Fibroblast of villous mesenchyme (primary cell): ENCODE measurements around the gene MPPED1. TPM values are rescaled to one million over a fixed set of nuclear protein-coding genes. Genes with fewer than 3 reads are reported as not detected.

ENCODE experiments used
- DNase-seq: peaks from one replicate; pipeline ENCODE4 v3.0.0-alpha.2; 2010; ENCODE audit warnings: low read depth
- H3K4me3 ChIP-seq: 2 replicates; pipeline ENCODE4 v1.5.1; 2011; ENCODE audit warnings: low read depth, mild to moderate bottlenecking, low read length
- total RNA-seq: library from RNA; depleted of rRNA; stranded (reverse); fragments of >200 nt; gene quantifications from 2 replicates; pipeline ENCODE4 v1.2.3, GENCODE V29; 2012
- TF ChIP-seq, protein P1 (sequence below): IDR thresholded peaks from 2 replicates; pipeline ENCODE4 v1.5.1; 2012; ENCODE audit warnings: low read depth, mild to moderate bottlenecking, low read length; ENCODE audit not compliant: insufficient read depth

The MPPED1 gene
- total RNA-seq, 1 donor: not detected

DNA sequence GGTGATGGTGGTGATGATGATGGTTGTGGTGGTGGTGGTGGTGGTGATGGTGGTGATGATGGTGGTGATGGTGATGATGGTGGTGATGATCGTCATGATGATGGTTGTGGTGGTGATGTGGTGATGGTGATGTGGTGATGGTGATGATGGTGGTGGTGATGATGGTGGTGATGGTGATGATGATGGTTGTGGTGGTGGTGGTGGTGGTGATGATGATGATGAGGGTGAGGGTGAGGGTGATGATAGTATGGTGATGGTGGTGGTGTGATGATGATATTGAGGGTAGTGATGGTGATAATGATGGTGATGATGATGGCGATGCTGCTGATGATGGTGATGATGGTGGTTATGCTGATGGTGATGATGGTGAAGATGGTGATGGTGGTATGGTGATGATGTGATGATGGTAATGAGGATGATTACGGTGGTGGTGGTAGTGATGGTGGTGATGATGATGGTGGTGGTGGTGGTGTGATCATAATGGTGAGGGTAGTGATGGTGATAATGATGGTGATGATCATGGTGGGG, 63.8 kb downstream of the MPPED1 start:
- no peak for DNase-seq
- H3K4me3 ChIP-seq: no peak overlapping the region
- TF ChIP-seq, protein P1, sequence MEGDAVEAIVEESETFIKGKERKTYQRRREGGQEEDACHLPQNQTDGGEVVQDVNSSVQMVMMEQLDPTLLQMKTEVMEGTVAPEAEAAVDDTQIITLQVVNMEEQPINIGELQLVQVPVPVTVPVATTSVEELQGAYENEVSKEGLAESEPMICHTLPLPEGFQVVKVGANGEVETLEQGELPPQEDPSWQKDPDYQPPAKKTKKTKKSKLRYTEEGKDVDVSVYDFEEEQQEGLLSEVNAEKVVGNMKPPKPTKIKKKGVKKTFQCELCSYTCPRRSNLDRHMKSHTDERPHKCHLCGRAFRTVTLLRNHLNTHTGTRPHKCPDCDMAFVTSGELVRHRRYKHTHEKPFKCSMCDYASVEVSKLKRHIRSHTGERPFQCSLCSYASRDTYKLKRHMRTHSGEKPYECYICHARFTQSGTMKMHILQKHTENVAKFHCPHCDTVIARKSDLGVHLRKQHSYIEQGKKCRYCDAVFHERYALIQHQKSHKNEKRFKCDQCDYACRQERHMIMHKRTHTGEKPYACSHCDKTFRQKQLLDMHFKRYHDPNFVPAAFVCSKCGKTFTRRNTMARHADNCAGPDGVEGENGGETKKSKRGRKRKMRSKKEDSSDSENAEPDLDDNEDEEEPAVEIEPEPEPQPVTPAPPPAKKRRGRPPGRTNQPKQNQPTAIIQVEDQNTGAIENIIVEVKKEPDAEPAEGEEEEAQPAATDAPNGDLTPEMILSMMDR: no peak

DNA sequence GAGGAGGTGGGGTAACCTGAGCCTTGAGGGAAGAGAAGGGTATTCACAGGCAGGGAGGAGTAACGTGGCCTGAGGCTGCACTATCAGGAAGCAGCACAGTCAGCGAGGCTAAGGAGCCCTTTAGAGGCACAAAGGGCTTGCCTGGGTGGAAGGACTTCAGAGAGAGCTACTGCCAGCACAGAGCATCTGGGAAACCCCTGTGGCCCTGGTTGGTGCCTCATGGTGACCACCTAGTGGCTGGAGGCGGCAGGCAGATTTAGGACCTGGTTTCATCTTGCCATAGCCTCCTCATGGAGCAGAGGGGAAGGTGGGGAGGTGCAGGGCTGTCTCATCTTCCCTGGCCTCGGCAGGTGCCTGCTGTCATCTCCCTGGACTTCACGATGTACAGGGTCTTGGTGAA, 64.5 kb downstream of the MPPED1 start:
- DNase-seq: no peak
- H3K4me3 ChIP-seq: no peak overlapping the region
- TF ChIP-seq, protein P1: no peak

DNA sequence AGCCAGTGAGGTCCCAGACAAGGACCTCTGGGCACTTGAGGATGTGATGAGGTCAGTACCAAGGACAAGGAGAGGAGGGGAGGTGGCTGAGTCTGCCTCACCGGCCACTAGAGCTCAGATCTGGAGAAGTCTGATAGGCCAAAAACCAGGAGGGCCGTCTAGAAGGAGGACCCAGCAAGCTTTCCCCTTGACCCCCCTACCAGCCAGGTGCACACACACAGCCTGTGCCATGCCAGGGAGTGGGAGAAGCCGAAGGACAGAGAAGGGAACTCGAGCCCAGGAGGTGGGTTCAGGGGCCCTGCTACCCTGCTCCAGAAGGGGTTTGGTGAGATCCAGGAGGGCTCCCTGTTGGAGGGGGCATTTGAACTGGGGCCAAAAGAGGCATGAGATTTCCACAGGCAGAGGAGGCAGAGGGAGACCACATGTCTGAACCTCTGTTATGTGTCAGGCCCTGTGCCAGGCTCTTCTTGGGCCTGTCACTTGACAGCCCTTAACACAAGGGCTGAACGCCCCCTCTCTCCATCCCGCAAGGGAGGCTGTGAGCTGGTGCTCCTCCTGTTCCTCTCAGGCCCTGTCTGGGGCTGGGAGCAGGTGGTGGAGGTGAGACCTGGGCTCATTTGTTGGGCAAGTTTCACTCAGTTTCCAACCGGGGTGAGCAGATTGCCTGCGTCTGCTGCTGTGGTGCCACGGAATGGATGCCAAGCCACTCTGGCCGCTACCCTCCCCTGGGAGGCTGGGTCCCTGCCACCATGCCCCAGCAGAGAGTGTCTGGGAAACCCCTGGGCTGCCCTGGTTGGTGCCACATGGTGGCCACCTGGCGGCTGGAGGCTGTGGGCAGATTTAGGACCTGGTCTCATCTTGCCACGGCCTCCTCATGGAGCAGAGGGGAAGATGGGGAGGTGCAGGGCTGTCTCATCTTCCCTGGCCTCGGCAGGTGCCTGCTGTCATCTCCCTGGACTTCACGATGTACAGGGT, 65.2 kb downstream of the MPPED1 start:
- no peak overlapping the region for H3K4me3 ChIP-seq
- TF ChIP-seq, protein P1: no peak
- DNase-seq: no peak

DNA sequence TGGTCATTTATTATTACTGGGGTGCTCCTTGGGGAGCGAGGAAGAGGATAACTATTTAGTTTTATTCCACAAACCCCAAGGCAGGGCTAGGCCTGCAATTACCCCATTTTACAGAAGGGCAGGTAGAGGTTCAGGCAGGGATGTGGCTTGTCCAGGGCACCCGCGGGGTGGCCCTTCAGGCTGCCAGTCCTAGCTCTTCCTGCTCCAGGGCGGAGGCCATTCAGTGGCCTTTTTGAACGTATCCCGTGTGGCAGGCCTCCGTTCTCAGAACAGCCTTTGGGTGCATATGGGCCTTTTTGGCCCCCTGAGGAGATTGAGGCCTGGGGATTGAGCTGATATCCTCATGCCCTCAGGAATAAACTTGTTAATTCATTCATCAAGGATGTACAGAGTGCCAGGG, 66.2 kb downstream of the MPPED1 start:
- DNase-seq: no peak
- no peak overlapping the region for H3K4me3 ChIP-seq
- TF ChIP-seq, protein P1: no peak

DNA sequence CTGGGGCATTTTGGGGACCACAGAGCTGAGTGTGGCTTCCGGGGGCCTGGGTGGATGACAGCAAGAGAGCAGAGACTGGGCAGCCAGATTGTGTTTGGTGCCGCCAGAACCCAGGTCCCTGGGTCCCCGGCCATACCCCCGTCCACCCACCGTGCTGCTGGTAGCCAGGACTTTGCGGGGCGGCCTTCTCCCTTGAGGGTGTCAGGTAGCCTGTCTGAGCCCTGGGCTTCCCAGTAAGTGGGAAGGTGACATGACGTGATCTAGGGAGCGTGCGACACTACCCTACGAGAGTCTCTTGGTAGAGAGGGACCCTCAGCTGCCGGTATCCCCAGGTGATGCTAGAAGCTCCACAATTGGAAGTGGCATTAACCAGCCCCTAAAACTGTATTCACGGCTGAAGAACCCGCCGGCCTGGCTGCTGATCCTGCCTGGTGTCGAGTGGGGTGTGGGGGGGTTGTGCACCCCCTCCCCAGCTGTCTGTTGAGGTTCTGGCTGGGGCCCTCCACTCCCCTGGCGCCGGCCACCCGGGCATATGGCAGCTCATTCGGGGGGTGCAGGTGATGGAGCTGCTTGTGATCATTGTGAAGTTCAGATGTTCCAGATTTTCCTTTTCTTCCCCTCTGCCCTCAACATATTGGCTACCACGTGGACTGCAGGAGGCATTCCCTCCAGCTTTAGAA, 66.9 kb downstream of the MPPED1 start:
- TF ChIP-seq, protein P1: no peak

DNA sequence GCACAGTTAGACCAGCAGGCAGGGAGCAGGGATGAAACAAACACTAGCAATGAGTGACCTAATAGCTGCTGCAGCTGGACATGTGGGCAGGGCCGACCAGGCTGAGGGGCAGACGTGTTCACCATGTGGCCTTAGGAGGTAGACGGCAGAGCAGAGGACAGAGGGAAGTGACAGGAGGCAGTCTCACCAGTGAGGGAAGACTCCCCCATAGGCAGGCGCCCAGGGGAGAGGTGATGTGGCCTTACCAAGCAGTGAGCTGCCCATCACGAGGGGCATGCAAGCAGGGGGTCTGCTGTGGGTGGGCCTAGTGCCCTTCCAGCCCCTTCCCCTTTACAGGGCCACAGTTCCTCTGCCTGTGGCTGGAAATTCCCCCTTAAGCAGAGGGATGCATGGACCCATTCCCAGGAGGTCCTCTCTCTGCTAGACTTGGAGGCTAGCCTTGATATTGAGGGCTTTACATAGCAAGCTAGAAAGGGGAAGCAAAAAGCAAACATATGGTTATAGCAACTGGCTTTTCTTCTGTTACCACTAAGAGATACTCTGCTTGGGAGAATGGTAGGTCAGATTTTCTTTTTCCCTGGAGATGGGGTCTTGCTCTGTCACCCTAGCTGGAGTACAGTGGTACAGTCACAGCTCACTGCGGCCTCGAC, 67.6 kb downstream of the MPPED1 start:
- TF ChIP-seq, protein P1: no peak
- DNase-seq: no peak

More for the DNA sequence above, 66.9 kb downstream of the MPPED1 start:
- DNase-seq: no peak
- no peak overlapping the region for H3K4me3 ChIP-seq

More for the DNA sequence above, 67.6 kb downstream of the MPPED1 start:
- H3K4me3 ChIP-seq: no peak overlapping the region
